HL-60 (cell line): Measurements from ENCODE around the gene GNPTAB.

Source experiments
- DNase-seq, 2 experiments: peaks; one replicate each; pipeline ENCODE4 v3.0.0-alpha.2; 2010 to 2020; ENCODE audit warnings: low read depth in 1 of 2, low spot score in 1 of 2
- H3K27ac ChIP-seq: fragments of 250-450 bp; sonication (Bioruptor Pico); replicated peaks from 2 replicates; pipeline ENCODE4 v1.5.1; 2020; ENCODE audit warnings: mild to moderate bottlenecking, moderate library complexity
- H3K27me3 ChIP-seq: fragments of 250-450 bp; sonication (Bioruptor Pico); 2 replicates; pipeline ENCODE4 v1.5.1; 2021; ENCODE audit warnings: mild to moderate bottlenecking, moderate library complexity; ENCODE audit not compliant: insufficient read depth, poor library complexity, severe bottlenecking
- H3K4me3 ChIP-seq: replicated peaks from 2 replicates; pipeline ENCODE4 v1.5.1; 2011; ENCODE audit warnings: mild to moderate bottlenecking, control low read depth, low read length; ENCODE audit not compliant: insufficient read depth
- GABPA ChIP-seq: IDR thresholded peaks from 2 replicates; pipeline ENCODE4 v1.6.1; 2012; ENCODE audit warnings: low read depth
- POLR2AphosphoS5 ChIP-seq: IDR thresholded peaks from 2 replicates; pipeline ENCODE4 v1.6.1; 2012; ENCODE audit warnings: low read depth
- REST ChIP-seq: IDR thresholded peaks from 2 replicates; pipeline ENCODE4 v1.6.1; 2012; ENCODE audit warnings: low read depth; ENCODE audit not compliant: insufficient replicate concordance
- SPI1 ChIP-seq: IDR thresholded peaks from 2 replicates; pipeline ENCODE4 v1.6.1; 2012; ENCODE audit warnings: low read depth, mild to moderate bottlenecking, borderline replicate concordance
- TF ChIP-seq, protein P1 (sequence below): IDR thresholded peaks from one replicate; pipeline ENCODE4 v1.5.1; 2011; ENCODE audit warnings: low read length, control low read depth, inconsistent platforms; ENCODE audit not compliant: insufficient read depth

The GNPTAB gene

DNA sequence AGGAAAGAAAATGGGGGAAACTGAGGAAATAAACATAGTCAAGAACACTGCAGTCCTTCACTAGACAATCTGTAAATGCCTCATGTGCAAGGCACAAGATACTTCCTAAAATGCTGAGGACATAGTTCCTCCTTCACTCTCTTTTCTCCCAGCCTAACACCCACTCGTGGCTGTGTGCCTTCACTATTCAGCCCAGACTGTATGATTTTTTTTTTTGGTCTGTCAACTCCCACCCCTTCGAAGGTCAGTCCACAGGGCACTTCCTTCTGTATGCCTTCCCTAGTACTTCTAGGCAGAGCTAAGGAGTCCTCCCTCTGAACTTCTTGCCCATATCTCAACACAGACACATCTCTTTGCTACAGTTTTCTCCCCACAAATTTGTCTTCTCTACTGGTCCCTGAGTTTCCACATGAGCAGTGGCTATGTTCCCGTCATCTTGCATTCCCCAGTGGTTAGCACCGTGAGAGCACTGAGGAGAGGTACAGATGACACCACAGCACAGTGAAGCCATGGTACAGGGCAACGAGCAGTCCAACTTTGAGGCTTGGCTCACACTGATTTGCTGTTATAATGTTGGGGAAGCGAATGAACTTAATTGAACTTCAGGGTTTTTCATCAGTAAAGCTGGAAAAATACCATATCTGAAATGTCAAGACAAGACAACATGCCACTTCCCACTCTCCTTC is 67.4 kb downstream of the GNPTAB start:
- Histone ChIP-seq H3K27ac (no peak overlapping the region), H3K4me3 (no peak overlapping the region), H3K27me3 (no peaks in the 10 kb centered on the region)
- peak in 1 of 2 experiments; percentile 25 for DNase-seq
- no peak for TF ChIP-seq SPI1
- TF ChIP-seq REST: no peak
- no peak for TF ChIP-seq POLR2AphosphoS5
- TF ChIP-seq, protein P1, sequence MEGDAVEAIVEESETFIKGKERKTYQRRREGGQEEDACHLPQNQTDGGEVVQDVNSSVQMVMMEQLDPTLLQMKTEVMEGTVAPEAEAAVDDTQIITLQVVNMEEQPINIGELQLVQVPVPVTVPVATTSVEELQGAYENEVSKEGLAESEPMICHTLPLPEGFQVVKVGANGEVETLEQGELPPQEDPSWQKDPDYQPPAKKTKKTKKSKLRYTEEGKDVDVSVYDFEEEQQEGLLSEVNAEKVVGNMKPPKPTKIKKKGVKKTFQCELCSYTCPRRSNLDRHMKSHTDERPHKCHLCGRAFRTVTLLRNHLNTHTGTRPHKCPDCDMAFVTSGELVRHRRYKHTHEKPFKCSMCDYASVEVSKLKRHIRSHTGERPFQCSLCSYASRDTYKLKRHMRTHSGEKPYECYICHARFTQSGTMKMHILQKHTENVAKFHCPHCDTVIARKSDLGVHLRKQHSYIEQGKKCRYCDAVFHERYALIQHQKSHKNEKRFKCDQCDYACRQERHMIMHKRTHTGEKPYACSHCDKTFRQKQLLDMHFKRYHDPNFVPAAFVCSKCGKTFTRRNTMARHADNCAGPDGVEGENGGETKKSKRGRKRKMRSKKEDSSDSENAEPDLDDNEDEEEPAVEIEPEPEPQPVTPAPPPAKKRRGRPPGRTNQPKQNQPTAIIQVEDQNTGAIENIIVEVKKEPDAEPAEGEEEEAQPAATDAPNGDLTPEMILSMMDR: no peak
- no peak for TF ChIP-seq GABPA

DNA sequence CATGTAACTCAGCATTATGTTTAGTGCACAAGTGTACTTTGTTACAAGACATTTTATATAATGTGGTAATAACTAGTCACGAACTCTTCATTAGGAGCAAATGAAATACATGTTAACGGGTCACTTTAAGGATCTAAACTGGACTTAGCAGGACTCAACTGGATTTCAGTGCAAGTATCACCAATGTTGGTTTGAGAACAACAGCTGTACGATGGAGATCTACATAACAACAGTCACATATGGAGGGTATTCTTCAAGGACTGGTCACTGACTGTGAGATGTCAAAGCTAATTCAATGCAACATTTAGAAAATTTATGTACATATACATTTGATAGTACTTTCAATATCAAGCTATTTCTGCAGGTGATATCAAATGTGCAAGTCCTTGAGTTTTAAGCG is 69.0 kb downstream of the GNPTAB start:
- TF ChIP-seq, protein P1: no peak
- TF ChIP-seq SPI1: no peak
- H3K27ac ChIP-seq: no peak overlapping the region

GRCh38 chr12:101761350-101761749 is 69.4 kb downstream of the GNPTAB start:
- TF ChIP-seq GABPA: no peak
- no peak for TF ChIP-seq SPI1
- TF ChIP-seq REST: no peak
- TF ChIP-seq POLR2AphosphoS5: no peak
- TF ChIP-seq, protein P1: no peak
- H3K4me3 ChIP-seq: no peak overlapping the region
- DNase-seq: no peak
- H3K27me3 ChIP-seq: no peaks in the 10 kb centered on the region
- no peak overlapping the region for H3K27ac ChIP-seq

More for the DNA sequence above, 69.0 kb downstream of the GNPTAB start:
- no peak overlapping the region for H3K4me3 ChIP-seq
- no peak for DNase-seq
- H3K27me3 ChIP-seq: no peaks in the 10 kb centered on the region
